IPS DF 4.7 (cell line): ENCODE measurements around the gene SAMD14.

Experiments used
- DNase-seq: peaks from one replicate; pipeline ENCODE4 v3.0.0-alpha.2; 2013; ENCODE audit warnings: low spot score; ENCODE audit errors: extremely low read depth

SAMD14 gene

GRCh38 chr17:50129728-50130558 is at the start of gene SAMD14:
SAMD14 (minus strand) TSS chr17:50130160; CDS start chr17:50124959, 5,201 bp downstream.
- no peak for DNase-seq

DNA sequence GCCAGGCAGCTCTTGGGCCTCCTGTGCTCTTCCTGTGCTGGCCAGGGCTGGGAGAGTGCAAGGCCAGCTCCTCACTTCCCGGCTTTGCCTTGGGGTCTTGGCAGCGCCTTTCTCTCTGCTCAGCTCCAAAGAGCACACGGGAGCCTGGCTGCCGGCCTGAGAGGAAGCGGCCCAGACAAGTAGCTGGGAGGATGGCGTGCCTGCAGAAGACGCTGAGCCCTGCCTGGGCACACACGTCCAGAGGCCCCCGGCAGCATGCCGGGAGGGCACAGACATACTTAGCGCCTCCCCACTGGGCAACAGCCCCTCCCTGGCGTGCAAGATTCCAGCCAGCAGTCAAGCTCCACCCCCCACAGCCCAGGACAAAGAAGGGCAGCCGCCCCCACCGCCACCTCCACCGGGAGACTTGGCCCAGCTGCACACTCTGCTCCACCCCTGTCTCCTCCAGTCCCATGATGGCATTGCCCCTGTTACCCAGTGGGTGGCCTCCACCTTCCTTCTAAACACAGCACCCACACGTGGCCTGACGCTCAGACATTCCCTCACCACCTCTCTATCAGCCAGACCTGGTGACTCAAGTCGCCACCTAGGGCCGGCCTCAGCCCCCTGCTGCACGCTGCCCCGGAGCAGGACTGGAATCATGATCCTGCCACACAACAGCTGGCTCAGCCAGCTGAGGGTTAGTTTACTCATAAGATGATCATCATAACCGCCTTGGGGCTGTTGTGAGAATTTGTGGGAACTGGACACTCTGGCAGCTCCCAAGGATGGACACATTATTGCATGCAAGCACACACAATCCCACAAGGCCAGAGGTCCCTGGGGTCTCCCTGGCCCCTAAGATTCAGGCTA is 48.2 kb upstream of the SAMD14 start:
- no peak for DNase-seq

- DNase-seq = no peak
Measured at GRCh38 chr17:50177476-50177875, 47.5 kb upstream of the SAMD14 start.

GRCh38 chr17:50176559-50177357 is 46.8 kb upstream of the SAMD14 start:
- DNase-seq = no peak

- no peak for DNase-seq
Measured at GRCh38 chr17:50175035-50175807, 45.3 kb upstream of the SAMD14 start.

DNA sequence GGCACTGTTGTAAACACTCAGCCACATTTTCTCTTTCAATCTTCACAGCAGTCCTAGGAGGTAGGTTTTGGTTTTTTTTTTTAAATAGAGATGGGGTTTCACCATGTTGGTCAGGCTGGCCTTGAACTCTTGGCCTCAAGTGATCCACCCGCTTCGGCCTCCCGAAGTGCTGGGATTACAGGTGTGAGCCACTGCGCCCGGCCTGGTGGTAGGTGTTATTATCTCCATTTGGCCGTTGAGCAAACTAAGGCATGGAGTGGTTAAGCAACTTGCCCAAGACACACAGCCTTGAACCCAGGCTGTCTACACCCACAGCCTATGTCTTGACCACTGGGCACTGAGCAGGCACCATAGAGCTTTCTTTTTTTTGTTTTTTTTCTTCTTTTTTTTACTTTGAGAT is 44.5 kb upstream of the SAMD14 start:
- DNase-seq = no peak

DNA sequence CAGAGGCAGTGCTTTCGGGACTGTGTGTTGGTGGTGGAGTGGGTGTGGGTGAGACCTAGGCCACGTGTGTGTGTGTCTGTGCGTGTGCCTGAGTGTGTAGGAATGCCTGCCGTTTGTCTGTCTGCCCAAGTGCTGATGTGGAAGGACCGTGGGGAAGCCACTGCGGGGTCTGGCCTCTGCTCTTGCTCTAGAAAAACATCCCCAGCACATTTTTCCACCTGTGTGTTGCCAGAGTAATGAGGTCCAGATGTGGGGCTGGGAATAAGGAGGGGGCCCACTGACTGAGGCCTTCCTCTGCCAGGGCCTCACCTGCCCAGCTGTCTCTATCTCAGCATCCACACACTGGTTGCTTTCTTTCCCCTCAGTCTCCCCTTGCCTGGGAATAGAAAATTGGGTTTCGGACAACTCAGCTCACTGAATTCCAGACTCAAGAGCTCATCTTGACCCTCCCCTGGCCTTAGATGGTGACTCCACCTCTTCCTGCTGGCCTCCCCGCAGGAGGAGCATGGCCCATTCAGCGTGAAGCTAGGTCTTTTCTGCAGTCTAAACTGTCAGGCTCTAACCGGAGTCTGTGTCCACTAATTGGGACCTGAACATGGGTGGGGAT is 43.5 kb upstream of the SAMD14 start:
- no peak for DNase-seq

DNA sequence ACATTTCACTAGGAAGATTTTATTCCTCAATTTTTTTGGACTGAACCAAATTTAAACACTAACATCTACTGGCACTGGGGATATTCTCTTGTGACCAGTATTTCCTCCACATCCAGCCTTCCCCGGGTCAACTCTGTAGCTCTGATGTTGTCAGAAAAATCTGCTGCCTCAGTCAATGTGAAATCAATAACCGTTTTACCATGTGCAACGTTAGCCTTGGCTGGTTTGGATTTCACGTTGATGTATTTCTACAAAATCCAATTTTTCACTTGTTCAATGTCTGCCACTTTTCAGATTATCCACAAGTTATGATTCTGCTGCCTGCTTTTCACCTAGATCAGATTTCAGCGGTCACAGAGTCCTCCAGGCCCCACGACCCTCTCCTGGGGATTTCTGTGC is 43.0 kb upstream of the SAMD14 start:
- DNase-seq = no peak

DNA sequence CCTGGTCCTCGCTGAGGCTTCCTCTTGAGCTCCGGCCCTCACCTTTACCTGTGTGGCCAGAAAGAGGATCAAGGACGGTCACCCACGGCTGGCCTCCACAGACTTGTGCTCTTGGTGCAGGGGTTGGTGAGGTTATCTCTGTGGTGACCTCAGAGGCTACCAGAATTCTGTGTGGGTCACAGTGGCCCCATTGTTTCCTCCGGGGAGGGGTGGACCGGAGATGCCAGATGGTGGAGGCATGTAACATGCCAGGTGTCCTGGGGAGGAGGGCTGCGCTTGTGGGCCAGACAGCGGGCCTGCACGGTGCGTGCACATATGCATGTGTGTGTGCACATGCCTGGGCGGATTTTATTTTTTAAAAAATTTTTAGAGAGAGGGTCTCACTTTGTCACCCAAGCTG is 42.2 kb upstream of the SAMD14 start:
- no peak for DNase-seq

GRCh38 chr17:50171371-50172071 is 41.6 kb upstream of the SAMD14 start:
- no peak for DNase-seq

DNA sequence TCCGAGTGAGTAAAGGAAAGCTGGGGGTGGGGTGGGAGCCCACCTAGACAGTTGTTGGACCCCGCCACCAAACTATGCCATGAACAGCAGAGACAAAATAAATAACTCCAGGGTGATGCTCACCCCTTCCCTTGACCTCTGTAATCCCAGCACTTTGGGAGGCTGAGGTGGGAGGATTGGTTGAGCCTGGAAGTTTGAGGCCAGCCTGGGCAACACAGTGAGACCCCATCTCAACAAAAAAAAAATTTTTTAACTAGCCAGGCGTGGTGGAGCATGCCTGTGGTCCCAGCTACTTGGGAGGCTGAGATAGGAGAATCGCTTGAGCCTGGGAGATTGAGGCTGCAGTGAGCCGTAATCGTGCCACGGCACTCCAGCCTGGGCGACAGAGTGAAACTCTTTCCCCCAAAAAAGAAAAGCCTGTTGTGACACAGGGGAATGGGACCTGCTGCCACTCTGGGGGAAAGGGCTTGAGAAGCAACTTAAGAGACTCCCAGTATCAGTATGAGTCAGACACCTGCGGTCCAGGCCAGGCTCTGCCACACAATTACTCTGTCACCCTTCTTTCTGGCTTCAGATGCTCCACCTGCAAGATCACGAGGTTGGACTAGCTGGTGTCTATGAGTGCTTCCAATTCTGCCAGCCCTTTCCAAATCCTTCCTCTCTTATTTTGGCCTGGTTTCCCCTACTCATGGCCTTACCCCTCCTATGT is 40.9 kb upstream of the SAMD14 start:
- DNase-seq = no peak

GRCh38 chr17:50169881-50170459 is 40.0 kb upstream of the SAMD14 start:
- no peak for DNase-seq

DNA sequence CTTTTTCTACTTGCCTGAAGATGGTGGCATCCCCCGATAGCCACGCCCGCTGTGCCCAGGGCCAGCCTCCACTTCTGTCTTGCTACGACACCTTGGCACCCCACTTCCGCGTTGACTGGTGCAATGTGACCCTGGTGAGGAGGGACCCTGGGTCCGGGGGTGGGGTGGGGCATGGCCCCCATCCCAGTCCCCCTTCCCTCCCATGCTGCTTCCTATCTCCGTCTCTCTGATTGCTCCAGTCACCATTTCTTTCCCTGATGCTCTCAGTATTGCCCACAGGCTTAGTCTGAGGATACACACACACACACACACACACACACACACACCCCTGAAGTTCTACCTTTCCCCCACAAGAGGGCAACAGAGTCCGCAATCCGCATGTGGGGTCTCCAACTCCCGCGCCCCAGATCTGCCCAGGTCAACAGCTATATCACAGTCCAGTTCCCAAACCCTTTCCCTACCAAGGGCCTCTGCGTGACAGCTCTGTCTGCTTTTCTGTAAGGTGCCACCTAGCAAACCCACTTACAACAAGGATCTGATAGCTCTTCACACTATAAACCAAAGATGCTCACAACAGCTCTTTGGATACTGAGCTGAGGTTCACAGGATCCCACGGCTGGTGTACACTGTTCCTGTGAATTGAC is 39.3 kb upstream of the SAMD14 start:
- no peak for DNase-seq

DNA sequence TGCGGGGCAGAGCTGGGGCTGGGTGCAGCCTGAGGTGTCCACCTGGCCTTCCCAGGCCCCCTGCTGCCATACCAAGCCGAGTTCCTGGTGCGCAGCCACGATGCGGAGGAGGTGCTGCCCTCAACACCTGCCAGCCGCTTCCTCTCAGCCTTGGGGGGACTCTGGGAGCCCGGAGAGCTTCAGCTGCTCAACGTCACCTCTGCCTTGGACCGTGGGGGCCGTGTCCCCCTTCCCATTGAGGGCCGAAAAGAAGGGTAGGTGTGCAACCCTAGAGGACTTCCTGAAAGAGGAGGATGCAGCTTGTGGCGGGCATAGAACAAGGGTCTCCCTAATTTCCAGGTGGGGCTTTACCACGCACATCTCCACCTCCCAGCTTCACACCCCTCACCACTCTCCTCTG is 38.4 kb upstream of the SAMD14 start:
- no peak for DNase-seq

DNA sequence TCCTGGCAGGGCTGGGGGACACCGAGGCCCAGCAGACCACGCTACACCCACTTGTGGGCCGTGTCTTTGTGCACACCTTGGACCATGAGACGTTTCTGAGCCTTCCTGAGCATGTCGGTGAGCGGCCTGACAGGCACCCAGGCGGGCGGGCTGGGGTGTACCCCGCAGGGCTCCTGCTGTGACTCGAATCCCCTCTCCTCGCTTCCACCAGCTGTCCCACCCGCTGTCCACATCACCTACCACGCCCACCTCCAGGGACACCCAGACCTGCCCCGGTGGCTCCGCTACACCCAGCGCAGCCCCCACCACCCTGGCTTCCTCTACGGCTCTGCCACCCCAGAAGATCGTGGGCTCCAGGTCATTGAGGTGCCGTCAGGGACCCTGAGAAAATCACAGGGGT is 37.4 kb upstream of the SAMD14 start:
- no peak for DNase-seq

DNA sequence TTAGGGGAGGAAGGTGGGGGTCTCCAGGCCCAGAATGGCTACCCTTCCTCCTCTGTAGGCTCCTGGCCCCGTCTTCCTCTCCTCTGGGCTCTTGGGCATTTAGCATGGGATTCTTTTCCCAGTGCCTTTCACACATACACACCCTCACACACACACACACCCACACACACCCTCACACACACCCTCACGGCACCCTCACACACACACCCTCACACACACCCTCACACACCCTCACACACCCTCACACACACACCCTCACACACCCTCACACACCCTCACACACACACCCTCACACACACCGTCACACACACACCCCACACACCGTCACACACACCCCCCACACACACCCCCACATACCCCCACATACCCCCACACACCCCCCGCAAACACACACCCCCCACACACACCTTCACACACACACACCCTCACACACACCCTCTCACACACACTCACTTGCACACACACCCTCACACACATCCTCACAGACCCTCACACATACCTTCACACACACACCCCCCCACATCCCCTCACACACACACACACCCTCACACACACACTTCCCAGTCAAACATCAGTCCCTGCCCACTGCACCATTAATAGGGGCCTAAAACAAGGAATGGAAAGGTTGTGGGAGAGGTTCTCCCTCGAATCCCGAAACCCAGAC is 36.7 kb upstream of the SAMD14 start:
- no peak for DNase-seq

DNA sequence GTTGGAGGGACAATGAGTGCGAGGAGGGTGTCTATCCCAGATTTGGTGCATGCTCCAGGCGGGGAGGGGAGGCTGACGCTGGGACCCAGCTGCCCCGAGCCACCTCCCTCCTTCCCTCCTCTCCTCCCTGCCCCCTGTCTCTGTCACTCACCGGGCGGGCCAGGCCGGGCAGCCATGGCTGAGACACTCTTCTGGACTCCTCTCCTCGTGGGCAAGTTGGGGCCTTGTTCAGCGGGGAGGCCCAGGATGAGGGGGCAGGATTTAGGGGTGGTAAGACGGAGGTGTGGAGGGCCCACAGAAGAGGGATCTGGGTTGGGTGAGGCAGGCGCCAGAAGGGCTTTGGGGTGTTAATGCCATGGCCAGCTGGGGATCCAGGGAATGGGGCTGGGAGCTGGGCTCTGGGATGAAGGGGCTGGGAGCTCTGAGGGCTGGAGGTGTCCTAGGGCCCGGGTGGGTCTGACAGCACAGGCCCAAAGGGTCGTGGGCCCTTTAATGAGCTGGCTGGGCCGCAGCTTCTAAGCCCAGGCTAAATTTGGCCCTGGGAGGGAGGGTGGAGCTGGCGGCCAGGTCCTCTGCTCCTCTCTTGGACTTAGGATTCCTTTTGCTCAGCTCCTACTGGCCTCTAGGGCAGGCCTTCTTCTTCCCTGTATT is 36.0 kb upstream of the SAMD14 start, which contains the start of gene SGCA:
Gene SGCA, plus strand, starts transcription at position 139 of the 651 bp plus-strand sequence. Its CDS starts 36 bp downstream, at position 175.
- DNase-seq = no peak
